Kidney epithelial cell (primary cell): ENCODE data around the gene CDC25B. TPM values are rescaled to one million over a fixed set of nuclear protein-coding genes. Genes with fewer than 3 reads are reported as not detected.
A peak's percentile ranks its signal among the peaks of the same experiment; 100 is the strongest.

Experiments
- DNase-seq: peaks from one replicate; pipeline ENCODE4 v3.0.0-alpha.2; 2010; ENCODE audit warnings: low read depth
- H3K27me3 ChIP-seq: 2 replicates; pipeline ENCODE4 v1.6.0; 2011; ENCODE audit warnings: low read length; ENCODE audit not compliant: control insufficient read depth, insufficient read depth
- H3K36me3 ChIP-seq: 2 replicates; pipeline ENCODE4 v1.5.1; 2011; ENCODE audit warnings: low read length; ENCODE audit not compliant: control insufficient read depth, insufficient read depth
- H3K4me3 ChIP-seq: 2 replicates; pipeline ENCODE4 v1.5.1; 2011; ENCODE audit warnings: low read depth, mild to moderate bottlenecking, control low read depth, low read length
- total RNA-seq: library from RNA; depleted of rRNA; stranded (reverse); fragments of >200 nt; gene quantifications from 2 replicates; pipeline ENCODE4 v1.2.3, GENCODE V29; 2015
- TF ChIP-seq, protein P1 (sequence below): IDR thresholded peaks from 2 replicates; pipeline ENCODE4 v1.5.1; 2011; ENCODE audit warnings: mild to moderate bottlenecking, moderate library complexity, low read length, control low read depth, inconsistent platforms; ENCODE audit not compliant: insufficient read depth, poor library complexity, severe bottlenecking

Gene CDC25B
- total RNA-seq: 8.3 and 13.0 TPM in 2 replicates

- TF ChIP-seq, protein P1, sequence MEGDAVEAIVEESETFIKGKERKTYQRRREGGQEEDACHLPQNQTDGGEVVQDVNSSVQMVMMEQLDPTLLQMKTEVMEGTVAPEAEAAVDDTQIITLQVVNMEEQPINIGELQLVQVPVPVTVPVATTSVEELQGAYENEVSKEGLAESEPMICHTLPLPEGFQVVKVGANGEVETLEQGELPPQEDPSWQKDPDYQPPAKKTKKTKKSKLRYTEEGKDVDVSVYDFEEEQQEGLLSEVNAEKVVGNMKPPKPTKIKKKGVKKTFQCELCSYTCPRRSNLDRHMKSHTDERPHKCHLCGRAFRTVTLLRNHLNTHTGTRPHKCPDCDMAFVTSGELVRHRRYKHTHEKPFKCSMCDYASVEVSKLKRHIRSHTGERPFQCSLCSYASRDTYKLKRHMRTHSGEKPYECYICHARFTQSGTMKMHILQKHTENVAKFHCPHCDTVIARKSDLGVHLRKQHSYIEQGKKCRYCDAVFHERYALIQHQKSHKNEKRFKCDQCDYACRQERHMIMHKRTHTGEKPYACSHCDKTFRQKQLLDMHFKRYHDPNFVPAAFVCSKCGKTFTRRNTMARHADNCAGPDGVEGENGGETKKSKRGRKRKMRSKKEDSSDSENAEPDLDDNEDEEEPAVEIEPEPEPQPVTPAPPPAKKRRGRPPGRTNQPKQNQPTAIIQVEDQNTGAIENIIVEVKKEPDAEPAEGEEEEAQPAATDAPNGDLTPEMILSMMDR: peak; percentile 34
- DNase-seq: no peak
- H3K36me3 ChIP-seq: no peaks in the 10 kb centered on the region
- no peaks in the 10 kb centered on the region for H3K27me3 ChIP-seq
- peak within 1 kb of the TSS; percentile 83 for H3K4me3 ChIP-seq
Measured at GRCh38 chr20:3795511-3796468, at the start of gene CDC25B. CDC25B (plus strand) TSS chr20:3796310; CDS start chr20:3796532, 222 bp downstream.

- TF ChIP-seq, protein P1: no peak
- Histone ChIP-seq H3K4me3 (no peak overlapping the region), H3K27me3 (peaks cover 56% of the 10 kb centered on the region), H3K36me3 (no peaks in the 10 kb centered on the region)
- no peak for DNase-seq
Measured at GRCh38 chr20:3747471-3747870, 48.6 kb upstream of the CDC25B start.

DNA sequence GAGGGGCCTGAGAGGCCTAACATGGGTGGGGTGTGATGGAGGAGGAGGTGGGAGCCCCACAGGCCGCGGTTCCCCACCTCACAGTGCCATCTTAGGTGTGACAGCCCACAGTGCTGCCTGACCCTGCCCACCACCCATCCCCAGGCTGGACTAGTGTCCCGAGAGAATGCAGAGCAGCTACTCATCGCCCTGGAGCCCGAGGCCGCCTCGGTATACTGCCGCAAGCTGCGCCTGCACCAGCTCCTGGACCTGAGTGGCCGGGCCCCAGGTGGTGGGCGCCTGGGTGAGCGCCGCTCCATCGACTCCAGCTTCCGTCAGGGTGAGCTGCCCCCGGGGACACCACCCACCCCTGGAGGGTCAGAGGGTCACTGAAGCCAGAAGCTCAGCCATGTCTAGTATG lies 48.0 kb upstream of the CDC25B start:
- no peaks in the 10 kb centered on the region for H3K36me3 ChIP-seq
- TF ChIP-seq, protein P1: no peak
- H3K27me3 ChIP-seq: peaks cover 56% of the 10 kb centered on the region

DNA sequence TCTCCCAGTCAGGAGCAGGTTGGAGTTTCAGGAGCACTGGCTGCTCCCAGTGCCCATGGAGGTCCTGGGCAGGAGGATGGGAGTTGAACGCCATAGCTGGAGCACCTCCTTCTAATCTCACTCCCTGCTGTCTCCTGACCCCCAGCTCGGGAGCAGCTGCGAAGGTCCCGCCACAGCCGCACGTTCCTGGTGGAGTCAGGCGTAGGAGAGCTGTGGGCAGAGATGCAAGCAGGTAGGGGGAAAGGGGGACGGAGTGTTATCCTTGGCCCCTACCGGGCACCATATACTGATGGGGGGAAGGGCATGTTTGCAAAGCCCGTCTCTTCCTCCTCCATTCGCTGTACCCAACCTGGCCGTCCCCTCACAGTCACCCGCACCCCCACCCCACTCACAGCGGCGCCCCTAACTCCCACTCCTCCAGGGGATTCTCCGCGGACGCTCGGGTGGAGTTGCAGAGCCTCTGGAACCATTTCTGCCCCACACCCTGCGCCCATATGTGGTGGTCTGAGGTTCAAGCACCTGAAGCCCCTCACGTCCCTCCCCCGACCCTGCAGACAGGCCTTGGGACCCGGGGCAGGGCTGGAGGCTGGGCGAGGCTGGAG lies 46.9 kb upstream of the CDC25B start:
- H3K36me3 ChIP-seq: no peaks in the 10 kb centered on the region
- DNase-seq: no peak
- H3K4me3 ChIP-seq: no peak overlapping the region
- TF ChIP-seq, protein P1: no peak
- H3K27me3 ChIP-seq: peaks cover 54% of the 10 kb centered on the region

More for the DNA sequence above, 48.0 kb upstream of the CDC25B start:
- H3K4me3 ChIP-seq: no peak overlapping the region
- DNase-seq: no peak

- Histone ChIP-seq H3K4me3 (no peak overlapping the region), H3K27me3 (peaks cover 52% of the 10 kb centered on the region), H3K36me3 (no peaks in the 10 kb centered on the region)
- DNase-seq: no peak
- TF ChIP-seq, protein P1: peak; percentile 45
Measured at GRCh38 chr20:3749689-3750531, 46.2 kb upstream of the CDC25B start.
